WERI-Rb-1 (cell line): ENCODE results near the gene ENTPD1.

Experiments
- DNase-seq: peaks from one replicate; pipeline ENCODE4 v3.0.0-alpha.2; 2020
- H3K27ac ChIP-seq: fragments of 250-450 bp; sonication (Bioruptor Pico); 2 replicates; pipeline ENCODE4 v1.5.1; 2020; ENCODE audit warnings: mild to moderate bottlenecking, moderate library complexity
- H3K27me3 ChIP-seq: fragments of 250-450 bp; sonication (Bioruptor Pico); 2 replicates; pipeline ENCODE4 v1.5.1; 2021; ENCODE audit warnings: mild to moderate bottlenecking, low read depth, moderate library complexity; ENCODE audit not compliant: insufficient read depth, severe bottlenecking
- H3K36me3 ChIP-seq: fragments of 250-450 bp; sonication (Bioruptor Pico); 2 replicates; pipeline ENCODE4 v1.5.1; 2020; ENCODE audit warnings: mild to moderate bottlenecking, moderate library complexity
- H3K4me3 ChIP-seq: 2 replicates; pipeline ENCODE4 v1.5.1; 2011; ENCODE audit warnings: low read depth, mild to moderate bottlenecking, control low read depth, low read length
- H3K9me3 ChIP-seq: fragments of 250-450 bp; sonication (Bioruptor Pico); 2 replicates; pipeline ENCODE4 v1.5.1; 2021; ENCODE audit warnings: mild to moderate bottlenecking, moderate library complexity; ENCODE audit not compliant: severe bottlenecking
- TF ChIP-seq, protein P1 (sequence below): IDR thresholded peaks from 2 replicates; pipeline ENCODE4 v1.5.1; 2011; ENCODE audit warnings: low read depth, mild to moderate bottlenecking, control low read depth, inconsistent platforms, low read length

ENTPD1 gene

DNA sequence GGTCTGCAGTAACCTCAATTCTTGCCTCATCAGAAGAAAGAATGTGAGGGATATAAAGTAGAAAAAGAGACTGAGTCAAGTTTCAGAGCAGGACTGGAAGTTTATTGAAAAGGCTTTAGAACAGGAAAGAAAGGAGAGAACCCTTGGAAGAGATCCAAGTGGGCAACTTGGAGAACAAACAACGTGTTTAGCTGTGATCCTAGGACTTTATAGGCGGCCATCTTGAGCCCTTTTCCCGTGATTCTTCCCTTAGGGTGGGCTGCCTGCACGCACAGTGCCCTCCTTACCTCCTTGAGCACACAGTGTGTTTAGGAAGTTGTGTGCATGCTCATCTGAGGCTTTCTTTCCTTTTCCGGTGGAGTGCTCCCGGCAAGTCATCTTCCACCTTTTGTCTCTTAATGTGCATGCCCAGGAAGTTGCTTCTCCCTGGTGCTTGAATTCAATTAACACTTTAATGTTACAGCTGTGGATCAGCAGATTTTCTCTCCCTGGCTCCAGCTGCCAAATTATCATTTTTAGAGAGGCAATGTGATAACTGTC, 59.8 kb downstream of the ENTPD1 start:
- TF ChIP-seq, protein P1, sequence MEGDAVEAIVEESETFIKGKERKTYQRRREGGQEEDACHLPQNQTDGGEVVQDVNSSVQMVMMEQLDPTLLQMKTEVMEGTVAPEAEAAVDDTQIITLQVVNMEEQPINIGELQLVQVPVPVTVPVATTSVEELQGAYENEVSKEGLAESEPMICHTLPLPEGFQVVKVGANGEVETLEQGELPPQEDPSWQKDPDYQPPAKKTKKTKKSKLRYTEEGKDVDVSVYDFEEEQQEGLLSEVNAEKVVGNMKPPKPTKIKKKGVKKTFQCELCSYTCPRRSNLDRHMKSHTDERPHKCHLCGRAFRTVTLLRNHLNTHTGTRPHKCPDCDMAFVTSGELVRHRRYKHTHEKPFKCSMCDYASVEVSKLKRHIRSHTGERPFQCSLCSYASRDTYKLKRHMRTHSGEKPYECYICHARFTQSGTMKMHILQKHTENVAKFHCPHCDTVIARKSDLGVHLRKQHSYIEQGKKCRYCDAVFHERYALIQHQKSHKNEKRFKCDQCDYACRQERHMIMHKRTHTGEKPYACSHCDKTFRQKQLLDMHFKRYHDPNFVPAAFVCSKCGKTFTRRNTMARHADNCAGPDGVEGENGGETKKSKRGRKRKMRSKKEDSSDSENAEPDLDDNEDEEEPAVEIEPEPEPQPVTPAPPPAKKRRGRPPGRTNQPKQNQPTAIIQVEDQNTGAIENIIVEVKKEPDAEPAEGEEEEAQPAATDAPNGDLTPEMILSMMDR: no peak
- no peaks in the 10 kb centered on the region for H3K27me3 ChIP-seq
- DNase-seq: no peak
- H3K27ac ChIP-seq: no peak overlapping the region
- H3K4me3 ChIP-seq: no peak overlapping the region
- H3K9me3 ChIP-seq: peaks cover 9% of the 10 kb centered on the region
- H3K36me3 ChIP-seq: no peaks in the 10 kb centered on the region

DNA sequence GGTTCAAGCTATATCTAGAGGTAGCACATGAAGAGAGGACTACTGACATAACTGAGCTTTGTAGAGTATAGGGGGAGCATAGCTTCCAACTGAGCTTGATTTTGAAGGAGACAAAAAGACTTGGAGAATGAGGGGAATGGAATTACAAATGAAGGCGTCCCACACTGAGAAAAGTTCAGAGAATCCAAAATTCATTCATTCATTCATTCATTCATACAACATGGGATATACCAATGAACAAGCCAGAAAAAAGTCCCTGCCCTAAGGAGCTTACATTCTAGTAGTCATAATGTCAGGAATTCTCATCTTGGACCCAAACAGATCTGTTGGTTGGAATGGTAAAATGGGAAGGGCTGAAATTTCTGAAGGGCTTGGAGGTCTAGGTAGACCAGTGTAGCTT, 62.0 kb downstream of the ENTPD1 start:
- Histone ChIP-seq H3K4me3 (no peak overlapping the region), H3K9me3 (peaks cover 6% of the 10 kb centered on the region), H3K36me3 (no peaks in the 10 kb centered on the region), H3K27ac (no peak overlapping the region), H3K27me3 (no peaks in the 10 kb centered on the region)
- TF ChIP-seq, protein P1: no peak
- DNase-seq: no peak

DNA sequence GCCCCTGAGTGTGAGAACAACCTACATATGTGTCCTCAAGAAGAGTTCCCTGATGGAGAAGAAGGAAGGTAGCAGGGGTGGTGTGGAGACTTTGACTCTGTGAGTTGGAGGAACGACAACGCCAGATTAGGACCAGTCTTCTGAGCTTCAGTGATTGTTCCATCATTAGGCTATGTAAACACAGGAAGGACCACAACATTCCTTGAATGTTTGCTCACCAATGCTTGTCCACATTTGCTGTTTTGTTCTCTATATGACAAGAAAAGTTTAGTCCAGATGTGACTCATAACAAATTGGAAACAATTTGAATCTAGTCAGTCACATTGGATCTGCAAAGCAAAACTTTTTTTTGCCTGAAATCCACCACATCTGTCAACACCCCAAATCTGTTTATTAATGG, 62.7 kb downstream of the ENTPD1 start:
- no peaks in the 10 kb centered on the region for H3K36me3 ChIP-seq
- H3K9me3 ChIP-seq: peaks cover 6% of the 10 kb centered on the region
- H3K27me3 ChIP-seq: no peaks in the 10 kb centered on the region
- no peak for DNase-seq
- H3K27ac ChIP-seq: no peak overlapping the region
- H3K4me3 ChIP-seq: no peak overlapping the region
- TF ChIP-seq, protein P1: no peak

- Histone ChIP-seq H3K27me3 (no peaks in the 10 kb centered on the region), H3K9me3 (peaks cover 6% of the 10 kb centered on the region), H3K27ac (no peak overlapping the region), H3K4me3 (no peak overlapping the region), H3K36me3 (no peaks in the 10 kb centered on the region)
- TF ChIP-seq, protein P1: no peak
- no peak for DNase-seq
Measured at GRCh38 chr10:95819620-95820329, 63.8 kb downstream of the ENTPD1 start.

DNA sequence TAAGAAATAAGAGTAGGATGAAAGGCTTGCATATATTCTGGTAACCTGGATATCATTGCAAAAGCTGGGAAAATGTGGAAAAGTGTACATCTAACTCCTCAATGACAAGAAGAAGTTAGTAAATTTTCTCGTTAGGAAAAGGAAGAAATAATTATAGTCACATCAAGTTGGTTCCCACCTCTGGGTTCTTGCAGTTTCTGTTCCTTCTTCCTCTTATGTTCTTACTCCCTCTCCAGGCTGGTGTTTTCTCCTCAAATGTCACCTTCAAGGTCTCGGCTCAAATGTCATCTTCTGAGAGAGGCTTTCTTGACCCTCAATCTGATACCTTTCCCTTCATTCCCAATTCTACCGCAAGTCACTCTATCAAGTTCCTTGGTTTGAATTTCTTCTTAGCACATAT, 64.4 kb downstream of the ENTPD1 start:
- DNase-seq: no peak
- H3K27ac ChIP-seq: no peak overlapping the region
- no peak overlapping the region for H3K4me3 ChIP-seq
- TF ChIP-seq, protein P1: no peak
- H3K27me3 ChIP-seq: no peaks in the 10 kb centered on the region
- peaks cover 6% of the 10 kb centered on the region for H3K9me3 ChIP-seq
- no peaks in the 10 kb centered on the region for H3K36me3 ChIP-seq

DNA sequence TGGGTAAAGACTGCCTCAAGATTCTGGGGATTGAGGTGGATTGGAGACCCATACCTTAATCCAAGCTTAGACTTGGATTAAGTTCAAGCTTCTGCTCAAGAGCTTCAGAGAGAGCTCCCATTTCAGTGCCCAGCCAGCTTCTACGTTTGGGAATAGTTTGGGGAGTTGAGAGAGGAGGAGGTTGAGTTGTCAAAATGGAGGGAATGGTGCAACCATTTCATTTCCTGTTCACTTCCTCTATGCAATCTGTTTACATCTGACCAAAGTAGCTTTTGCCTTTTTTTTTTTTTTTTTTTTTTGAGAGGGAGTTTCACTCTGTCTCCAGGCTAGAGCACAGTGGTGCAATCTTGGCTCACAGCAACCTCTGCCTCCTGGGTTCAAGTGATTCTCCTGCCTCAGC, 65.8 kb downstream of the ENTPD1 start:
- H3K27me3 ChIP-seq: no peaks in the 10 kb centered on the region

More for the DNA sequence above, 65.8 kb downstream of the ENTPD1 start:
- Histone ChIP-seq H3K36me3 (no peaks in the 10 kb centered on the region), H3K27ac (no peak overlapping the region), H3K4me3 (no peak overlapping the region), H3K9me3 (peaks cover 3% of the 10 kb centered on the region)
- DNase-seq: no peak
- TF ChIP-seq, protein P1: no peak
